Ascending aorta (tissue), 2 donors: ENCODE results near the gene ABHD8. TPM values are rescaled to one million over a fixed set of nuclear protein-coding genes. Genes with fewer than 3 reads are reported as not detected.

Experiments used
- DNase-seq, 2 donors: peaks; one replicate each; pipeline ENCODE4 v3.0.0-alpha.2; 2019; ENCODE audit warnings: low spot score in 2 of 2
- H3K27ac ChIP-seq, 2 donors: fragments of 200-600 bp; sonication (generic); one replicate each; pipeline ENCODE4 v1.5.1; 2016 to 2017; ENCODE audit warnings: mild to moderate bottlenecking in 1 of 2
- H3K27me3 ChIP-seq: fragments of 200-600 bp; sonication (generic); one replicate; pipeline ENCODE4 v1.5.1; 2017
- H3K36me3 ChIP-seq, 2 donors: fragments of 200-600 bp; sonication (generic); one replicate each; pipeline ENCODE4 v1.5.1; 2016
- H3K4me1 ChIP-seq, 2 donors: fragments of 200-600 bp; sonication (generic); one replicate each; pipeline ENCODE4 v1.5.1; 2016 to 2017; ENCODE audit warnings: mild to moderate bottlenecking in 1 of 2
- H3K4me3 ChIP-seq, 2 donors: fragments of 200-600 bp; sonication (generic); one replicate each; pipeline ENCODE4 v1.5.1; 2016 to 2017; ENCODE audit warnings: mild to moderate bottlenecking in 1 of 2
- H3K9me3 ChIP-seq, 2 donors: fragments of 200-600 bp; sonication (generic); one replicate each; pipeline ENCODE4 v1.5.1; 2016
- intact Hi-C: fragments of 100-400 bp; cut with DNase I; formaldehyde crosslinking; loops from one replicate; pipeline ENCODE4 v1.15.1; 2023
- total RNA-seq: library from RNA; depleted of rRNA; stranded (reverse); fragments of >200 nt; gene quantifications from one replicate; pipeline ENCODE4 v1.1.0, GENCODE V29; 2016
- TF ChIP-seq, protein P1 (sequence below), 3 experiments: fragments of 200-600 bp in 2 of 3; fragments of 450-650 bp in 1 of 3; sonication (generic) in 2 of 3; IDR thresholded peaks; one replicate each; pipeline ENCODE4 v1.5.1; 2016 to 2019; ENCODE audit warnings: antibody characterized with exemption in 3 of 3, mild to moderate bottlenecking in 1 of 3, moderate library complexity in 1 of 3

ABHD8 gene
- total RNA-seq, 1 donor from 2014 or later, result 32.2 TPM

DNA sequence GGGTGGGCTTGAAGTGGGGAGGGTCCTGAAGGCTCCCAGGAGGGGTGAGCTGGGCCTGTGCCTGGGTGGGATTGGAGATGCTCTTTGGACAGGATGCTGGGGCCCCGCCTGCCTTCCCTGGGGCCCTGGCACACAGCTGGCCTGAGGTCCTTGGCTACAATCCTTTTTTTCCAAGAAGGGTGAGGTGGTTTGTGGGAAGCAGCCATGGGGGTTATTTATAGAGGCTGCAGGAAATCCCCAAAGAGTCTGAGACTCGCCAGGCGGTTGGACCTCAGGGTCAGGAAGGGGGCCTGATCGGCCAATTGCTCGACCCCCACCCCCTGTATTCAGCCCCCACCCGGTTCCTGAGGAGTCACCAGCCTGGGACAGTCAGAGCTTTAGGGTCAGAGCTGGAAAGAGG, 44.1 kb upstream of the ABHD8 start:
- no peaks in the 10 kb centered on the region for H3K27me3 ChIP-seq
- DNase-seq, result peak in 1 of 2 donors; percentile 81
- no peak overlapping the region for H3K4me3 ChIP-seq
- H3K9me3 ChIP-seq, result no peaks in the 10 kb centered on the region
- intact Hi-C loops, result loop anchor here (2.0 kb wide), 1 partner anchor 121 kb away; no protein-coding TSS in a partner anchor
- peaks cover 5 to 32% of the 10 kb centered on the region in 2 donors for H3K4me1 ChIP-seq
- TF ChIP-seq, protein P1, sequence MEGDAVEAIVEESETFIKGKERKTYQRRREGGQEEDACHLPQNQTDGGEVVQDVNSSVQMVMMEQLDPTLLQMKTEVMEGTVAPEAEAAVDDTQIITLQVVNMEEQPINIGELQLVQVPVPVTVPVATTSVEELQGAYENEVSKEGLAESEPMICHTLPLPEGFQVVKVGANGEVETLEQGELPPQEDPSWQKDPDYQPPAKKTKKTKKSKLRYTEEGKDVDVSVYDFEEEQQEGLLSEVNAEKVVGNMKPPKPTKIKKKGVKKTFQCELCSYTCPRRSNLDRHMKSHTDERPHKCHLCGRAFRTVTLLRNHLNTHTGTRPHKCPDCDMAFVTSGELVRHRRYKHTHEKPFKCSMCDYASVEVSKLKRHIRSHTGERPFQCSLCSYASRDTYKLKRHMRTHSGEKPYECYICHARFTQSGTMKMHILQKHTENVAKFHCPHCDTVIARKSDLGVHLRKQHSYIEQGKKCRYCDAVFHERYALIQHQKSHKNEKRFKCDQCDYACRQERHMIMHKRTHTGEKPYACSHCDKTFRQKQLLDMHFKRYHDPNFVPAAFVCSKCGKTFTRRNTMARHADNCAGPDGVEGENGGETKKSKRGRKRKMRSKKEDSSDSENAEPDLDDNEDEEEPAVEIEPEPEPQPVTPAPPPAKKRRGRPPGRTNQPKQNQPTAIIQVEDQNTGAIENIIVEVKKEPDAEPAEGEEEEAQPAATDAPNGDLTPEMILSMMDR (IDR thresholded peaks at IDR 0.05), result no peak
- peaks cover 0 to 3% of the 10 kb centered on the region in 2 donors for H3K36me3 ChIP-seq
- peak overlapping the region; percentile 87 to 90 for H3K27ac ChIP-seq

DNA sequence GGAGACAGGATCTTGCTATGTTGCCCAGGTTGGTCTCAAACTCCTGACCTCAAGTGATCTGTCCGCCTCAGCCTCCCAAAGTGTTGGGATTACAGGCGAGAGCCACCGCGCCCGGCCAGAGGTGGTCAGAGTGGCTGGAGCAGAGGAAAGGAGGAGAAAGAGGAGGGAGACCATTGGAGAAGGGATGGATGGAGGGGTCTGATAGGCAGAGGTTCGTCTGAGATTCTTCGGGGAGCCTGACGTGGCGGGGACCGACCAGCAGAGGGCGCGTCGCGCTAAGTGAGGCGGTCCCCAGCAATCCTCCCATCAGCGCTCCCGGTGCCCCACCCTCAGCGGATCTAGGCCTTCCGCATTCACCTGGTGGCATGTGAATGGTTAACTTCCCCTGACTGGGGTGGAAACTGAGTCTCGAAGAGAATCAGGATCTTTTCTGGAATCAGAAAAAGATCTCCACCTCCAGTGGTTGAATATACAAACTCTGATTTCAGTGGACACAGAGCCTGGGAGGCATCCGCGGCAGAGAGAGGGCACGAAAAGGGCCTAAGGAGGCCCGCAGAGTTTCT, 43.0 kb upstream of the ABHD8 start:
- intact Hi-C loops, result loop anchor here (1.0 to 2.0 kb wide), 3 partner anchors 40 to 123 kb away; no protein-coding TSS in a partner anchor
- H3K4me1 ChIP-seq, result peaks cover 5 to 32% of the 10 kb centered on the region in 2 donors
- H3K27ac ChIP-seq, result peak overlapping the region; percentile 87 to 90
- TF ChIP-seq, protein P1 (IDR thresholded peaks at IDR 0.05), result peak; percentile 93 to 96 (median 96)
- H3K4me3 ChIP-seq, result no peak overlapping the region
- peaks cover 3% of the 10 kb centered on the region in 2 donors for H3K36me3 ChIP-seq
- peak in 1 of 2 donors; percentile 88 for DNase-seq
- no peaks in the 10 kb centered on the region for H3K9me3 ChIP-seq
- H3K27me3 ChIP-seq, result no peaks in the 10 kb centered on the region

DNA sequence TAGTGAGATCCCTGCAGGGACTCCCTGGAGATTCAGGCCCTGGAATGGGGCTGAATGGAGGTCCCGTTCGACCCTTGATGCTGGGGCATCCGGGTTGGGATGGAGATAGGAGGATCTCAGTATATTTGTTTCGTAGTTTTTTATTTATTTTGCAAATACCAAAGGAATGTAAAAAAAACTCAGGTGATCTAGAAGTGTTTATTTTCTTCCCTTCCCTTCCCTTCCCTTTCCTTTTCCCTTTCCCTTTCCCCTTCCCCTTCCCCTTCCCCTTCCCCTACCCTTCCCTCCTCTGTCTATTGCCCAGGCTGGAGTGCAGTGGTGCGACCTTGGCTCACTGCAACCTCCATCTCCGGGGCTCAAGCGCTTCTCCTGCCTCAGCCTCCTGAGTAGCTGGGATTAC, 38.6 kb upstream of the ABHD8 start:
- intact Hi-C loops, result no loop called here
- H3K4me1 ChIP-seq, result peaks cover 10 to 15% of the 10 kb centered on the region in 2 donors
- H3K27ac ChIP-seq, result no peak overlapping the region
- peaks cover 5 to 8% of the 10 kb centered on the region in 2 donors for H3K36me3 ChIP-seq
- H3K4me3 ChIP-seq, result no peak overlapping the region
- no peaks in the 10 kb centered on the region for H3K9me3 ChIP-seq
- H3K27me3 ChIP-seq, result no peaks in the 10 kb centered on the region
- DNase-seq, result no peak
- TF ChIP-seq, protein P1 (IDR thresholded peaks at IDR 0.05), result no peak

DNA sequence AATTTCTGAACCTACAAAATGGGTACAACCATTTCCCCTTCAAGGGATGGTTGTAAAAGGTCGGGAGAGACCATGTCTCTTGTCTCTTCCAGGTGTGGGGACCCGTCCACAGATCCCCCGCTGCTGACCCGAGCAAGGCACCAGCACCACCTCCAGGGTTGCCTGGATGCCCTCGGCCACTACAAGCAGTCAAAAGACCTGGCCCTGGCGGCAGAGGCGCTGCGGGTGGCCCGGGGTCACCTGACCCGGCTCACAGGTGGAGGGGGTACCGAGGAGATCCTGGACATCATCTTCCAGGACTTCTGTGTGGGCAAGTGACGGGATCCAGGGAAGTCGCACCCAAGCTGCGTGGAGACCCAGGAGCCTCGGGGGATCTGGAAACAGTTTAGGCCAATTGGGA, 38.2 kb upstream of the ABHD8 start:
- DNase-seq, result no peak
- intact Hi-C loops, result no loop called here
- H3K4me1 ChIP-seq, result peaks cover 10% of the 10 kb centered on the region in 2 donors
- H3K27me3 ChIP-seq, result no peaks in the 10 kb centered on the region
- H3K9me3 ChIP-seq, result no peaks in the 10 kb centered on the region
- H3K4me3 ChIP-seq, result no peak overlapping the region
- TF ChIP-seq, protein P1 (IDR thresholded peaks at IDR 0.05), result no peak
- H3K36me3 ChIP-seq, result peaks cover 5 to 8% of the 10 kb centered on the region in 2 donors
- H3K27ac ChIP-seq, result no peak overlapping the region

DNA sequence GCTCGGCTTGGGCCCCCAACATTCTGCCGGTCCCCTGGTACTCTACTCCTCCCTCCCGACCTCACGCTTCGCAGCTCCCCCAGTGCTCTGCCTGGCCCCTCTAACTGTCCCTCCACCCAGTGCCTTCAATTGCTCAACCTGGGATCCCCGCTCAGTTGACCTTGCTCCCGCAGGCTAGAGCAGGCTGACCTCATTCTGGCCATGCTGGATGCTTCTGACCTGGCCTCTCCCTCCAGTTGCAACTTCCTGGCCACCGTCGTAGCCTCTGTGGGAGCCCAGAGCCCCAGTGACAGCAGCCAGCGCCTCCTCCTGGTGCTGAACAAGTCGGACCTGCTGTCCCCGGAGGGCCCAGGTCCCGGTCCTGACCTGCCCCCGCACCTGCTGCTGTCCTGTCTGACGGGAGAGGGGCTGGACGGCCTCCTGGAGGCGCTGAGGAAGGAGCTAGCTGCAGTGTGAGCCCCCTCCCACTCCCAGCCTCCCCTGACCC, 37.7 kb upstream of the ABHD8 start:
- TF ChIP-seq, protein P1 (IDR thresholded peaks at IDR 0.05), result no peak
- Histone ChIP-seq H3K36me3 (peaks cover 5 to 8% of the 10 kb centered on the region in 2 donors), H3K27ac (no peak overlapping the region), H3K4me1 (peaks cover 8 to 10% of the 10 kb centered on the region in 2 donors), H3K4me3 (no peak overlapping the region), H3K27me3 (no peaks in the 10 kb centered on the region), H3K9me3 (no peaks in the 10 kb centered on the region)
- DNase-seq, result no peak
- intact Hi-C loops, result no loop called here
